ENCODE data around the gene LRMDA.

DNA sequence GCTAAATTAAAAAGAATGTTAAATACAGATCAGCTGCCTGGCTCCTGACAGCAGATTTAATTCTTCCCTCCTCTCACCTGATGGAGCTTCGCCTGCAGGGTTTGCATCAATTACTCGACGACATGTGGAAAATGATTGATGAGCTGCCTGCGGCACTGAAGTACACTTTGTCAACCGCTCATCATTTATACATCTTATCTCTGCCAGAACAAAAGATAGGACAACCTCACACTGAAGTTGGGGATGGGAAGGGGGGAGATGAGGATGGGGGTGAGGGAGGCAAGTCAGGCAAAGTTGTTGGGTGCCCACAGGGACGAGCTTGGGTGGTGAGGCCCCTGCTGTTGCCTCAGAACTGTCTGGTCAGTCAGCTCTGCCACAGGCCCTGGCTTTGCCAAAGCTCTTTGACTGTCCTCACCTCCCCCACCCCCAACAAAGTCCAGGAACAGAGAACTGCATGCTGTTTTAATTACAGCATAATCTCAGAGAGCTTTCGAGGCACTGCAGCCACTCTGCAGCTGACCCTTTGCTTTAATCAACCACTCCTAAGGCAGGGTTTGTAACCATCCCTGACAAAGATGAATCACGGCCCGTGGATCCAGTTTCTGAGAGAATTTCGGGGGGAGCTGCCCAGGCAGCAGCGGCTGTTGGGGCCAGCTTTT, 702.3 kb downstream of the LRMDA start:
- no peak for TF ChIP-seq POLR2A (IDR thresholded peaks at IDR 0.05)
- TF ChIP-seq, protein P1, sequence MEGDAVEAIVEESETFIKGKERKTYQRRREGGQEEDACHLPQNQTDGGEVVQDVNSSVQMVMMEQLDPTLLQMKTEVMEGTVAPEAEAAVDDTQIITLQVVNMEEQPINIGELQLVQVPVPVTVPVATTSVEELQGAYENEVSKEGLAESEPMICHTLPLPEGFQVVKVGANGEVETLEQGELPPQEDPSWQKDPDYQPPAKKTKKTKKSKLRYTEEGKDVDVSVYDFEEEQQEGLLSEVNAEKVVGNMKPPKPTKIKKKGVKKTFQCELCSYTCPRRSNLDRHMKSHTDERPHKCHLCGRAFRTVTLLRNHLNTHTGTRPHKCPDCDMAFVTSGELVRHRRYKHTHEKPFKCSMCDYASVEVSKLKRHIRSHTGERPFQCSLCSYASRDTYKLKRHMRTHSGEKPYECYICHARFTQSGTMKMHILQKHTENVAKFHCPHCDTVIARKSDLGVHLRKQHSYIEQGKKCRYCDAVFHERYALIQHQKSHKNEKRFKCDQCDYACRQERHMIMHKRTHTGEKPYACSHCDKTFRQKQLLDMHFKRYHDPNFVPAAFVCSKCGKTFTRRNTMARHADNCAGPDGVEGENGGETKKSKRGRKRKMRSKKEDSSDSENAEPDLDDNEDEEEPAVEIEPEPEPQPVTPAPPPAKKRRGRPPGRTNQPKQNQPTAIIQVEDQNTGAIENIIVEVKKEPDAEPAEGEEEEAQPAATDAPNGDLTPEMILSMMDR (IDR thresholded peaks at IDR 0.05), result no peak
- TF ChIP-seq POLR2AphosphoS5 (IDR thresholded peaks at IDR 0.05), result no peak
